ENCODE results near the gene NDUFB10.
"Not testable (repeated sequence)": the region's sequence is repeated elsewhere in the genome, so short reads cannot be mapped to it uniquely, and the experiment has no call there.

Gene NDUFB10

GRCh38 chr16:1946495-1947368 lies 12.6 kb upstream of the NDUFB10 start:
- DNase-seq (ENCODE audit: low spot score): no peak

GRCh38 chr16:1947369-1947670 lies 12.0 kb upstream of the NDUFB10 start:
- DNase-seq (ENCODE audit: low spot score): no peak

DNA sequence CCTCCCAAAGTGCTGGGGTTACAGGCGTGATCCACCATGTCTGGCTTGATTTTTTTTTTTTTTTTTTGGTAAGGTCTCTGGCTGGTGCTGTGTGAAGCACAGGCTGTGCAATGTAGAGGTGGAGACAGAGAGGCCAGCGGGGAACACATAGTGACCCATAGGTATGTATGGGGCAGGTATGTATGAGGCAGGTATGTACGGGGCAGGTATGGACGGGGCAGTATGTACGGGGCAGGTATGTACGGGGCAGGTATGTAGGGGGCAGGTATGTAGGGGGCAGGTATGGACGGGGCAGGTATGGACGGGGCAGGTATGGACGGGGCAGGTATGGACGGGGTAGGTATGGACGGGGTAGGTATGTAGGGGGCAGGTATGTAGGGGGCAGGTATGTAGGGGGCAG lies 9.8 kb upstream of the NDUFB10 start:
- DNase-seq (ENCODE audit: low spot score): no peak

DNA sequence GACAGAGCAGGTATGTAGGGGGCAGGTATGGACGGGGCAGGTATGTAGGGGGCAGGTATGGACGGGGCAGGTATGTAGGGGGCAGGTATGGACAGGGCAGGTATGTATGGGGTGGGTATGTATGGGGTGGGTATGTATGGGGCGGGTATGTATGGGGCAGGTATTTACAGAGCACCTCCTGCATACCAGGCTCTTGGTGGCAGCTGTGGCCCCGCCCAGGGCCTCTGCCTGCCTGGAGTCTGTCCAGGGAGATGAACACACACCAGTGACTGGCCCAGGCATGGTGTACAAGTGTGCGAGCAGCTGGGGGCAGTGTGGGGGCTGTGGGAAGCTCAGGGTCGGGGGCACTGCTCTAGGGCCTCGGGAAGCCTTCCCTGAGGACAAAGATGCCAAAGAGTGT lies 9.3 kb upstream of the NDUFB10 start:
- DNase-seq (ENCODE audit: low spot score): no peak

GRCh38 chr16:1950559-1950958 lies 8.8 kb upstream of the NDUFB10 start:
- DNase-seq (ENCODE audit: low spot score): no peak

DNA sequence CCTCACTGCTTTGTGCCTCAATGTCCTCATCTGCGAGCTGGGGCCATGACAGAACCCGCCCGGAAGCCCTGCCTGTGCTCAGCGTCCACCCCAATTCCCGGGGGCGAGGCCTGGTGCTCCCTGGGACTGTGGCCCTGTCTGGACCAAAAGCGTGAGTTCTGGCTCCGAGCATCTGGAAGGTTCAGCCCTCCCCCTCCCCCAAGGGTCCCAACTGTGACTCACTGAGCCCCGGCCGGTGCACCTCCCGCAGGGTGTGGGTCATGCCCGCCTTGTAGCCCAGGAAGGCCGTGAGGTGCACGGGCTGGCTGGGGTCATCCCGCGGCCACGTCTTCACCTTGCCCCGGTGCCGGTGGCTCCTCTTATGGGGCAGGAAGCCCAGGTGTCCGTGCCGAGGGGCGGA lies 5.6 kb upstream of the NDUFB10 start:
- no peak for DNase-seq (ENCODE audit: low spot score)

DNA sequence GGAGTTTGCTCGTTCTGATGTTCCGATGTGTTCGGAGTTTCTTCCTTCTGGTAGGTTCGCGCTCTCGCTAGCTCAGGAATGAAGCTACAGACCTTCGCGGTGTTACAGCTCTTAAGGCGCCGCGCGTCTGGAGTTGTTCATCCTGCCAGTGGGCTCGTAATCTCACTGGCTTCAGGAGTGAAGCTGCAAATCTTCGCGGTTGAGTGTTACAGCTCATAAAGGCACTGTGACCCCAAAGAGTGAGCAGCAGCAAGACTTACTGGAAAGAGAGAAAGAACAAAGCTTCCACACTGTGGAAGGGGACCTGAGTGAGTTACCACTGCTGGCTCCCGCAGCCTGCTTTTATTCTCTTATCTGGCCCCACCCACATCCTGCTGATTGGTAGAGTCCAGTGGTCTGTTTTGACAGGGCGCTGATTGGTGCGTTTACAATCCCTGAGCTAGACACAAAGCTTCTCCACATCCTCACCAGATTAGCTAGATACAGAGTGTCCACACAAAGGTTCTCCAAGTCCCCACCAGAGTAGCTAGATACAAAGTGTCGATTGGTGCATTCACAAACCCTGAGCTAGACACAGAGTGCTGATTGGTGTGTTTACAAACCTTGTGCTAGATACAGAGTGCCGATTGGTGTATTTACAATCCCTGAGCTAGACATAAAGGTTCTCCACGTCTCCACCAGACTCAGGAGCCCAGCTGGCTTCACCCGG lies 1.8 kb upstream of the NDUFB10 start:
- DNase-seq (ENCODE audit: low spot score): not testable (repeated sequence)

- DNase-seq (ENCODE audit: low spot score): not testable (repeated sequence)
Observed at GRCh38 chr16:1958143-1958491, 1.2 kb upstream of the NDUFB10 start.

DNA sequence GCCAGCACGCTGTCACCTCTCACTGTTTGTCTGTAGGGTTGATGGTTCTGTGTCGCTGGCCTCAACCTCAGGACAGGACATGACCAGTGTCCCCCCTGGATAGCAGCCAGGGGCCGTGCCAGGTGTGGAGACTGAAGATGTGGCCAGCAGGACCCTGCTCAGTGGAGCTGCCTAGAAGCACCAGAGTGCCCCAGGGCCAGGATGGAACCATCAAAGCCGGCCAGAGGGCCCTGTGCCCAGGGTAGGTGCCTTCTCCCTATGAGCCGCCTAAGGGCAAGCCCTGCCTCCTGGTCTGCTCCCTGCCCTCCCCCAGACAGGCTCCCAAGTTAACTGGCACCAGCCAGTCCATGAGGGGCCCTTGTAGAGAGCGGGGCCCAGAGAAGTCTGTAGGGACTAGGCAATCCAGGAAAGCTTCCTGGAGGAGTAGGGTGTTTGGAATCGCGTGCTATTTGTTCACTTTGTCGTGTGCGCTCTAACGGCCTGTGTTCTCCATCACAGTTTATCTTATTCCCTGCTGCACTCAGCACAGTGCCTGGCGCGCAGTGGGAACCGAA lies 546 bp upstream of the NDUFB10 start:
- no peak for DNase-seq (ENCODE audit: low spot score)

DNA sequence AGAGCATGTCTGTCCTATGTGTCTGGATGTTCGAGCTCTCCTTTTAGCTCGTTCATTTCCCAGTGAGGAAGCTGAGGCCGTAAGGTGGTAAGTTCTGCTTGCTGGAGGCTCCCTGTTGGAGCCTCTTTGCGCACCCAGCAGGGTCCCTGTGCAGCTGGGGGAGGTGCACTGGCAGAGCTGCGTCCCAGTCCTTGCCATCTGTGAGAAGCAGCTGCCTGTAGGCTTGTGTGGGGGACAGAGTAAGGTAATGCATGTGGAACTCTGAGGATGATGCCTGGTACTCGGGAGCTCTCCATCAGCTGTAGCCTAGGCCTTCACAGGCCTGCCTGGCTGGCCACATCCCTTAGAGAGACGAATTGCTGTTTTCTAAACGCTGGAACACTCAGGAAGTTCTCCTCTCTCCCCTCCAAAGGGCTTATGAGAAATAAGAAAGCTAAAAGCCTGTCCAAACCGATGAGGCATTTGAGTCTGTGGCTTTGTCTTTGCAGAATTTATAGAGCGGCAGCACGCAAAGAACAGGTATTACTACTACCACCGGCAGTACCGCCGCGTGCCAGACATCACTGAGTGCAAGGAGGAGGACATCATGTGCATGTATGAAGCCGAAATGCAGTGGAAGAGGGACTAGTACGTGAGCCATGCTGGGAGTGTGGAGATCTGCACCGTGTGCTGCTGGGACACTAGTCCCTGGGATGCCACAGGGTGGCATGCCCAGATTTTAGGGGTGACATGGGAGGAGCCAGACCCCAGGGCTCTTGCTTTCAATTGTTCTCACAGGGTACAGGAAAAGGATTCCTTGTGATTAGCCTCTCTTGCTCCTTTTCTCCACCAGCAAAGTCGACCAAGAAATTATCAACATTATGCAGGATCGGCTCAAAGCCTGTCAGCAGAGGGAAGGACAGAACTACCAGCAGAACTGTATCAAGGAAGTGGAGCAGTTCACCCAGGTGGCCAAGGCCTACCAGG lies 1.6 kb downstream of the NDUFB10 start:
- DNase-seq (ENCODE audit: low spot score): peak; percentile 53

DNA sequence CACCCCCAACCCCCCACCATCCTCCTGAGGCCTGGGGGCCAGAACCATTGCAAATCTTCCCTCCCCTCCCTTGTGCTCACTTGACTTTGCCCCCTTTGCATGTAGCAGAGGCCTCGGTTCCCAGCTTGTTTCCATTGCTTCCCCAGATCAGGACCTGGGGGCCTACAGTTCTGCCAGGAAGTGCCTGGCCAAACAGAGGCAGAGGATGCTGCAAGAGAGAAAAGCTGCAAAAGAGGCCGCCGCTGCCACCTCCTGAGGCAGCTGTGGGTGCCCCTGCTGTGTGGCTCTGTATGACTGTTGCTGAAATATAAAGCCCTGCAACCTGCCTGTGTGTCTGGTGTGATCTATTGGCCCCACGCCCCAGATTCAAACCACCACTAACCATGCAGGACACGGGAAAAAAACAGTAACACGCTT lies 2.3 kb downstream of the NDUFB10 start:
- DNase-seq (ENCODE audit: low spot score): peak; percentile 34

DNA sequence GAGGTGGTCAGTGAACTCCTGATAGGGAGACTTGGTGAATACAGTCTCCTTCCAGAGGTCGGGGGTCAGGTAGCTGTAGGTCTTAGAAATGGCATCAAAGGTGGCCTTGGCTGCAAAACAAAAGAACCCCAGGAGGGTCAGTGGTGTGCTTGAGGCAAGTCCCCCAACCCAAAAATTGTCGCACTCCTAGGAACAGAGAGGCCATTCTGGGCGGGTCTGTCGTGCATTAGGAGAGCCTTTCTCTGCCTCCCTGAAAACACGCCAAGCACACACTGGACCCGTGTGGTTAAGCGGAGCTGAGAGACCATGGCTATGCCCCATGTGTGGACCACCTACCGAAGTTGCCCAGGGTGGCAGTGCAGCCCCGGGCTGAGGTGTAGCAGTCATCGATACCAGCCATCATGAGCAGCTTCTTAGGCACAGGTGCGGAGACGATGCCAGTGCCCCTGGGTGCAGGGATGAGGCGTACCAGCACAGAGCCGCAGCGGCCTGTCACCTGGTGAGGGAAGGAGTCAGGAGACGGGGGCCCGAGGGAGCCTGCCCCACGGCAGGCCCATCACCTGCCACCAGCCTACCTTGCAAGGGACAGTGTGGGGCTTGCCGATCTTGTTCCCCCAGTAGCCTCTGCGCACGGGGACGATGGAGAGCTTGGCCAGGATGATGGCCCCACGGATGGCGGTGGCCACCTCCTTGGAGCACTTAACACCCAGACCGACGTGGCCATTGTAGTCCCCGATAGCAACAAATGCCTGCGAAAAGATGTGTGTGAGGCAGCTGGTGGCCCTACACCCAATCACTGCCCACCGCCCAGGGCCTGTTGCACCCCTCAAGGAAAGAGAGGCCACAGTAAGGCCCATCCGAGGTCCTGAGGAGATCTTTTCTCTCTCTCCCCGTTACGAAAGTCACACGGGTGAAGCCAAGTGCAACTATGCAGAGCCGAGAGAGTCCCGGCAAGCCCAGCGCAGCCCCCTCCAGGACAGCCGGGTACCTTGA lies 3.1 kb downstream of the NDUFB10 start:
- DNase-seq (ENCODE audit: low spot score): not testable (repeated sequence)

- DNase-seq (ENCODE audit: low spot score): peak; percentile 16
Observed at GRCh38 chr16:1963806-1964505, 4.6 kb downstream of the NDUFB10 start.

DNA sequence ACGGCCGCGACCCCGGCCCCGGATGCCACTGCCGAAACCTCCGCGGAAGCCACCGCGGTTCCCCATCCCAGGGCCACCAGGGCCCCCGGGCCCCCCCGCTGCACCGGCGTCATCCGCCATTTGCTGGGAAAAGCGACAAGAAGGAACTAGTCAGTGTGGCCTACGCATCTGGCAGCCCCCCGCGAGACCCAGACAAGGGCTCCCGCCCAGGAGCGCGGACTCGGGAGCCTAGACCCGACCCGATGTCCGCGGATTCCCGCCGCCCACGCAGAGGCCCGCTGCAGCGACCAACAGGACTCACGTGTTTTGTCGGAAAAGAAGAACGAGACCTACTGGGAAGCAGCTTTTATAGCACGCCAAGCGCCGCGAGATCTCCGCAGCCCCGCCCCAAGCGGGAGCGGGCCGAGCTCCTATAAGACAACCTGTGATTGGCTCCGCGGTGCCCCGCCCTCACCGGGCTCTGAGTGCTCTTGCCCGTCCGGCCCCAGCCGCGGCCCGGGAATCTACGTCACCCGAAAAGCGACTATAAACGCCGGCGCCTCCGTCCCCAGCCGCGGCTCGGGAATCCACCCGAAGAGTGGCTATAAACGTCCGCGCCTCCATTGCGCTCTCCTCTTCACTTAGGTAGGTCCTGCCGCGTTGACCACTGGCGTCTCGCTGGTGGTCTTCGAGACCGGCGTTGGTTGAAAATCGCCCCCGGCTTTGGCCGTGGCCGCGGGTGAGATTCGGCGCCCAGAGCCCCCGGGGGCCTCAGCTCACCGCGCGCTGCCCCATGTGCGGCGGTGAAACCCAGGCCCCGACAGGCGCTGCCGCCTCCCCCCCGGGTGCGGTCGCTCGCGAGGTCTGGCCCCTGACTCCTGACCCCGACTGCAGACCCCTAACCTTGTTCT lies 5.4 kb downstream of the NDUFB10 start, which contains the start of gene RPS2:
Gene RPS2 (minus strand): TSS at position 321 of the 890 bp plus-strand sequence. CDS start 201 bp downstream, at position 120.
- peak; percentile 99 for DNase-seq (ENCODE audit: low spot score)

GRCh38 chr16:1965396-1966001 lies 6.2 kb downstream of the NDUFB10 start:
- DNase-seq (ENCODE audit: low spot score): no peak

- DNase-seq (ENCODE audit: low spot score): no peak
Observed at GRCh38 chr16:1966460-1966859, 7.1 kb downstream of the NDUFB10 start, which contains the start of gene RNF151. Gene RNF151 (plus strand): TSS chr16:1966856. CDS start chr16:1966882, 26 bp downstream.

DNA sequence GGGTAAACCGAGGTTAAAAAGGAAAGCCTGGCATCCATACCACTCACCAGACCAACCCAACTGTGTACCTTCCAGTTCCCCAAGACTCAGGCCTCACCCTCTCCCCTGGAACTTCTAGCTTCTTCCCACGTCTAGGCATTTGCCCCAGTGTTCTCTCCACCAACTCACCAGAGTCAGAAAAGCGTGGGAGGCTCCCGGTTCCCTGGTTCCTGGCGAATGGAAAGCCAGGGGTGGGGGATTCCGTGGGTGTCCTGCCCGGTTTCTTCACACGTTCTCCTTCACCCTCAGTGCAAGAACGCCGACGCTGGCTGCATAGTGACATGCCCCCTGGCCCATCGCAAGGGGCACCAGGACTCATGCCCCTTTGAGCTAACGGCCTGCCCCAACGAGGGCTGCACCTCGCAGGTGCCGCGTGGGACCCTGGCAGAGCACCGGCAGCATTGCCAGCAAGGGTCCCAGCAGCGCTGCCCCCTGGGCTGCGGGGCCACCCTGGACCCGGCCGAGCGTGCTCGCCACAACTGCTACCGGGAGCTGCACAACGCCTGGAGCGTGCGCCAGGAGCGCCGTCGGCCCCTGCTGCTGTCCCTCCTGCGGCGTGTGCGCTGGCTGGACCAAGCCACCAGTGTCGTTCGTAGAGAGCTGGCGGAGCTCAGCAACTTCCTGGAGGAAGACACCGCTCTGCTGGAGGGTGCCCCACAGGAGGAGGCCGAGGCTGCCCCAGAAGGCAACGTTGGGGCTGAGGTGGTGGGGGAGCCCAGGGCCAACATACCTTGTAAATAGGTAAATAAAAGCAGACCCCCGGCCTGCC lies 9.0 kb downstream of the NDUFB10 start:
- no peak for DNase-seq (ENCODE audit: low spot score)
